Osteoblast (primary cell): ENCODE data around the gene SULT2B1. TPM values are rescaled to one million over a fixed set of nuclear protein-coding genes. Genes with fewer than 3 reads are reported as not detected.
A peak's percentile ranks its signal among the peaks of the same experiment; 100 is the strongest.
"Not testable (repeated sequence)": the region's sequence is repeated elsewhere in the genome, so short reads cannot be mapped to it uniquely, and the experiment has no call there.

Experiments
- DNase-seq: peaks from one replicate; pipeline ENCODE4 v3.0.0; 2011; ENCODE audit warnings: low spot score, mixed read lengths; ENCODE audit not compliant: insufficient read length; ENCODE audit errors: missing footprints
- H2AFZ ChIP-seq: 2 replicates; pipeline ENCODE4 v1.6.0; 2011; ENCODE audit warnings: mild to moderate bottlenecking, low read length
- H3K27ac ChIP-seq: 2 replicates; pipeline ENCODE4 v1.5.1; 2011; ENCODE audit warnings: mild to moderate bottlenecking, low read depth, low read length, moderate library complexity
- H3K27me3 ChIP-seq: 2 replicates; pipeline ENCODE4 v1.6.0; 2012; ENCODE audit warnings: mild to moderate bottlenecking, control low read depth, inconsistent platforms, low read length, moderate library complexity; ENCODE audit not compliant: insufficient read depth
- H3K36me3 ChIP-seq: 2 replicates; pipeline ENCODE4 v1.5.1; 2011; ENCODE audit warnings: mild to moderate bottlenecking, low read length, control low read depth, moderate library complexity; ENCODE audit not compliant: insufficient read depth
- H3K4me1 ChIP-seq: 2 replicates; pipeline ENCODE4 v1.5.1; 2011; ENCODE audit warnings: mild to moderate bottlenecking, low read length, control low read depth, moderate library complexity; ENCODE audit not compliant: insufficient read depth
- H3K4me2 ChIP-seq: 2 replicates; pipeline ENCODE4 v1.6.0; 2011; ENCODE audit warnings: mild to moderate bottlenecking, low read length; ENCODE audit not compliant: insufficient read depth
- H3K4me3 ChIP-seq: fragments of 200-600 bp; sonication (generic); 3 replicates; pipeline ENCODE4 v1.5.1; 2012; ENCODE audit warnings: mild to moderate bottlenecking, low read length, inconsistent platforms; ENCODE audit not compliant: insufficient read depth
- H3K79me2 ChIP-seq: 2 replicates; pipeline ENCODE4 v1.6.0; 2012; ENCODE audit warnings: mild to moderate bottlenecking, low read length, control low read depth, inconsistent platforms; ENCODE audit not compliant: insufficient read depth
- H3K9me3 ChIP-seq: 2 replicates; pipeline ENCODE4 v1.5.1; 2011; ENCODE audit warnings: low read depth, low read length, control low read depth
- H4K20me1 ChIP-seq: 2 replicates; pipeline ENCODE4 v1.6.0; 2012; ENCODE audit warnings: mild to moderate bottlenecking, low read length, control low read depth; ENCODE audit not compliant: insufficient read depth
- total RNA-seq: library from RNA; depleted of rRNA; stranded (reverse); fragments of >200 nt; gene quantifications from 2 replicates; pipeline ENCODE4 v1.2.3, GENCODE V29; 2012
- TF ChIP-seq, protein P1 (sequence below): IDR thresholded peaks from 2 replicates; pipeline ENCODE4 v1.5.1; 2011; ENCODE audit warnings: mild to moderate bottlenecking, low read depth, low read length, moderate library complexity; ENCODE audit errors: extremely low read depth

The SULT2B1 gene
- total RNA-seq, 1 donor: under 0.01 TPM

DNA sequence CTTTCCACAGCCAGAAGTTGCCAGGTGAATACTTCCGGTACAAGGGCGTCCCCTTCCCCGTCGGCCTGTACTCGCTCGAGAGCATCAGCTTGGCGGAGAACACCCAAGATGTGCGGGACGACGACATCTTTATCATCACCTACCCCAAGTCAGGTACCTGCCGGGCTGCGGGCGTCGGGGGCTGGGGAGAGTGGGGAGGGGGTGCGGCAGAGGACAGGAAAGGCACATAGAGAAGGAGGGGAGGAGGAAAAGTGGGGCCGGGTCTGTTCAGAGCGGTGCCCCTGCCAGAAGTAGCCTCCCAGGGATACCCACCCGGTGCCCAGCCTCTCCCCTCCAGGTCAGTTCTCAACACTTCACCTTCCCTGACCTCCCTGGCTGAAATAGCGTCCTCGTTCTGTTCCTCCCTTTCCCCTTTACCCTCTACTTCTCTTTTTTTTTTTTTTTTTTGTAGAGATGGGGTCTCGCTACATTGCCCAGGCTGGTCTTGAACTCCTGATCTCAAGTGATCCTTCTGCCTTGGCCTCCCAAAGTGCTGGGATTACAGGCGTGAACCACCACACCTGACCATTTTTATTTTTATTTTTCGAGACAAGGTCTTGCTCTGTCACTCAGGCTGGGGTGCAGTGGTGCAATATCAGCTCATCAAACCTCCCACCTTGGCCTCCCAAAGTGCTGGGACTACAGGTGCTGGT is 24.1 kb downstream of the SULT2B1 start:
- Histone ChIP-seq H3K4me1 (peaks cover 2% of the 10 kb centered on the region), H3K4me2 (no peak overlapping the region), H3K9me3 (no peaks in the 10 kb centered on the region), H3K79me2 (no peaks in the 10 kb centered on the region), H3K36me3 (no peaks in the 10 kb centered on the region), H2AFZ (no peak overlapping the region), H3K27me3 (no peaks in the 10 kb centered on the region), H4K20me1 (no peaks in the 10 kb centered on the region), H3K4me3 (no peak overlapping the region), H3K27ac (no peak overlapping the region)
- DNase-seq: peak; percentile 11
- TF ChIP-seq, protein P1, sequence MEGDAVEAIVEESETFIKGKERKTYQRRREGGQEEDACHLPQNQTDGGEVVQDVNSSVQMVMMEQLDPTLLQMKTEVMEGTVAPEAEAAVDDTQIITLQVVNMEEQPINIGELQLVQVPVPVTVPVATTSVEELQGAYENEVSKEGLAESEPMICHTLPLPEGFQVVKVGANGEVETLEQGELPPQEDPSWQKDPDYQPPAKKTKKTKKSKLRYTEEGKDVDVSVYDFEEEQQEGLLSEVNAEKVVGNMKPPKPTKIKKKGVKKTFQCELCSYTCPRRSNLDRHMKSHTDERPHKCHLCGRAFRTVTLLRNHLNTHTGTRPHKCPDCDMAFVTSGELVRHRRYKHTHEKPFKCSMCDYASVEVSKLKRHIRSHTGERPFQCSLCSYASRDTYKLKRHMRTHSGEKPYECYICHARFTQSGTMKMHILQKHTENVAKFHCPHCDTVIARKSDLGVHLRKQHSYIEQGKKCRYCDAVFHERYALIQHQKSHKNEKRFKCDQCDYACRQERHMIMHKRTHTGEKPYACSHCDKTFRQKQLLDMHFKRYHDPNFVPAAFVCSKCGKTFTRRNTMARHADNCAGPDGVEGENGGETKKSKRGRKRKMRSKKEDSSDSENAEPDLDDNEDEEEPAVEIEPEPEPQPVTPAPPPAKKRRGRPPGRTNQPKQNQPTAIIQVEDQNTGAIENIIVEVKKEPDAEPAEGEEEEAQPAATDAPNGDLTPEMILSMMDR: no peak

DNA sequence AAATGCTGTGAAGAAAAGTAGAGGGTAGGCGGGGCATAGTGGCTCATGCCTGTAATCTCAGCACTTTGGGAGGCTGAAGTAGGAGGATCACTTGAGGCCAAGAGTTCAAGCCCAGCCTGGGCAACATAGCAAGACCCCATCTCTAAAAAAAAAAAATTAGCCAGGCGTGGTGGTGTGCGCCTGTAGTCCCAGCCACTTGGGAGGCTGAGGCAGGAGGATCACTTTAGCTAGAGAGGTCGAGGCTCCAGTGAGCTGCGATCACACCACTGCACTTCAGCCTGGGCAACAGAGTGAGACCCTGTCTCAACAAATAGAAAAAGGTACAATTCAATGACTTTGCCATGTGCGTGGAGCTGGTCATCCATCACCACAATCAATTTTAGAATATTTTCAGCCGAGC is 25.9 kb downstream of the SULT2B1 start:
- H3K4me3 ChIP-seq, H3K27ac ChIP-seq, H3K4me2 ChIP-seq, H3K27me3 ChIP-seq, H3K36me3 ChIP-seq, H4K20me1 ChIP-seq, H3K4me1 ChIP-seq, DNase-seq, H3K9me3 ChIP-seq, H2AFZ ChIP-seq, H3K79me2 ChIP-seq: not testable (repeated sequence)

DNA sequence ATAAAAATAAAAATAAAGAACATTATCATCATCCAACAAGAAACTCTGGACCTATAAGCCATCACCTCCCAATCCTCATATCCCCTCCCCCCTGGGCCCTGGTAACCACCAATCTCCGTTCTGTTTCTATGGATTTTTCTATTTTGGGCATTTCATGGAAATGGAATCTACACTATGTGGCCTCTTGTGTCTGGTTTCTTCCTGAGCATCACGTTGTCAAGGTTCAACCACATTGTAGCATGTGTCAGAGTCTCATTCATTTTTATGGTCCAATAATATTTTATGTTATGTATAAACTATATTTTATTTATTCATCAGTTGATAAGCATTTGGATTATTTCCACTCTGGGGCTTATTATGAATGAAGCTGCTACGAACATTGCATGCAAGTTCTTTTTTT is 26.9 kb downstream of the SULT2B1 start:
- DNase-seq: peak; percentile 29
- Histone ChIP-seq H3K4me2 (no peak overlapping the region), H3K4me3 (no peak overlapping the region)

DNA sequence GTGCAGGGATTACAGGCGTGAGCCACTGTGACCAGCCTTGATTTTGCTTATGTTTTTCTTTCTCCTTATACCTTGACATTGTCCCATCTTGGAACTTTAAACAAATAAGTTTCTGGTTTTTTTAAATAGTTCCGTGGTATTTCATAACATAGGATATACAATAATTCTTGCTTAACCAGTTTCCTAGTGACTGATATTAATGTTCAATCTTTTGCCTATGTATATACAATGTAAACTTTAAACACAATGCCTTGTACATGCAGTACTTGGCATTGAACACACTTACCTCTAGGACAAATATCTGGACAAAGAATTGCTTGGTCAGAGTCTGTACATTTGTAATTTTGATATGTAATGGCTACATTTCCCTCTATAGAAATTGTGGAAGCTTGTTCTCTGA is 30.2 kb downstream of the SULT2B1 start:
- H3K9me3 ChIP-seq: no peaks in the 10 kb centered on the region
- DNase-seq: no peak
- TF ChIP-seq, protein P1: no peak

More for the DNA sequence above, 26.9 kb downstream of the SULT2B1 start:
- no peak overlapping the region for H3K27ac ChIP-seq
- no peaks in the 10 kb centered on the region for H4K20me1 ChIP-seq
- no peaks in the 10 kb centered on the region for H3K9me3 ChIP-seq
- no peak overlapping the region for H2AFZ ChIP-seq
- TF ChIP-seq, protein P1: no peak
- no peaks in the 10 kb centered on the region for H3K79me2 ChIP-seq
- H3K4me1 ChIP-seq: peaks cover 4% of the 10 kb centered on the region
- H3K36me3 ChIP-seq: no peaks in the 10 kb centered on the region
- no peaks in the 10 kb centered on the region for H3K27me3 ChIP-seq

More for the DNA sequence above, 30.2 kb downstream of the SULT2B1 start:
- Histone ChIP-seq H4K20me1 (no peaks in the 10 kb centered on the region), H2AFZ (no peak overlapping the region), H3K4me2 (no peak overlapping the region), H3K27me3 (no peaks in the 10 kb centered on the region), H3K36me3 (no peaks in the 10 kb centered on the region), H3K4me3 (no peak overlapping the region), H3K4me1 (peaks cover 5% of the 10 kb centered on the region), H3K27ac (no peak overlapping the region), H3K79me2 (no peaks in the 10 kb centered on the region)
